Nephron progenitor cell (in vitro differentiated cells): ENCODE data around the gene CD48.

ENCODE experiments used
- DNase-seq: peaks from one replicate; pipeline ENCODE4 v3.0.0; 2021
- H3K27ac Mint-ChIP-seq: 2 replicates; pipeline ENCODE4 v1.8.0; 2021; ENCODE audit warnings: mild to moderate bottlenecking, moderate library complexity, mixed read lengths
- H3K27me3 Mint-ChIP-seq: 2 replicates; pipeline ENCODE4 v1.8.0; 2021; ENCODE audit warnings: mild to moderate bottlenecking, low read depth, mixed read lengths; ENCODE audit not compliant: poor library complexity
- H3K36me3 Mint-ChIP-seq: 2 replicates; pipeline ENCODE4 v1.8.0; 2021; ENCODE audit warnings: low read depth, mixed read lengths
- H3K4me1 Mint-ChIP-seq: 2 replicates; pipeline ENCODE4 v1.8.0; 2021; ENCODE audit warnings: mixed read lengths
- H3K4me3 Mint-ChIP-seq: 2 replicates; pipeline ENCODE4 v1.8.0; 2021; ENCODE audit warnings: mild to moderate bottlenecking, moderate library complexity, mixed read lengths
- H3K9me3 Mint-ChIP-seq: 2 replicates; pipeline ENCODE4 v1.8.0; 2021; ENCODE audit warnings: mild to moderate bottlenecking, moderate library complexity, mixed read lengths
- CTCF ChIP-seq: fragments of 200-600 bp; sonication (generic); IDR thresholded peaks from 2 replicates; pipeline ENCODE4 v1.5.0; 2021; ENCODE audit warnings: antibody characterized with exemption

Gene CD48

DNA sequence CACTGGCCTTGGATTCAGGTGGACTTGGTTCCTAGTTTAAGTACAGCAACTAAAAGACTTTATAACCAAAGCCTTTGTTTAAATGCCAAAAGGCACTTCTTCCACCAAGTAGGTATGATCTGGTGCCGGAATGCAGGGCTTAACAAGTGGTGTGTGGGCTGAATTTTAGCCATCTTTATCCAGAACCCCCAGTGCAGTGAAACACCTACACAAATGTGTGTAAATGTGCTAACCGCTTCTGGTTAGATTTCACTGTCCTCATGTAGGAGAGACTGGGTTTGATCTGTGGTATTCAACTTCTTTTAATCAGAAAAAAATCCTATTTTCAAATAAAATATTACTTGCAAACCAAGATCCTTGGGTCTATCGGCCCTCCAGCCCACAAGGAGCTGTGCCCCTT lies 75.1 kb downstream of the CD48 start:
- Mint-ChIP-seq H3K27ac (no peak overlapping the region), H3K9me3 (no peaks in the 10 kb centered on the region), H3K27me3 (peaks cover 5% of the 10 kb centered on the region), H3K36me3 (no peaks in the 10 kb centered on the region), H3K4me1 (peaks cover 29% of the 10 kb centered on the region), H3K4me3 (no peak overlapping the region)
- DNase-seq = no peak
- no peak for TF ChIP-seq CTCF

GRCh38 chr1:160636076-160636475 lies 75.5 kb downstream of the CD48 start:
- no peak overlapping the region for H3K4me3 Mint-ChIP-seq
- H3K9me3 Mint-ChIP-seq = no peaks in the 10 kb centered on the region
- TF ChIP-seq CTCF = no peak
- H3K36me3 Mint-ChIP-seq = no peaks in the 10 kb centered on the region
- no peak for DNase-seq
- peaks cover 3% of the 10 kb centered on the region for H3K27me3 Mint-ChIP-seq
- H3K27ac Mint-ChIP-seq = no peak overlapping the region
- H3K4me1 Mint-ChIP-seq = peaks cover 34% of the 10 kb centered on the region

DNA sequence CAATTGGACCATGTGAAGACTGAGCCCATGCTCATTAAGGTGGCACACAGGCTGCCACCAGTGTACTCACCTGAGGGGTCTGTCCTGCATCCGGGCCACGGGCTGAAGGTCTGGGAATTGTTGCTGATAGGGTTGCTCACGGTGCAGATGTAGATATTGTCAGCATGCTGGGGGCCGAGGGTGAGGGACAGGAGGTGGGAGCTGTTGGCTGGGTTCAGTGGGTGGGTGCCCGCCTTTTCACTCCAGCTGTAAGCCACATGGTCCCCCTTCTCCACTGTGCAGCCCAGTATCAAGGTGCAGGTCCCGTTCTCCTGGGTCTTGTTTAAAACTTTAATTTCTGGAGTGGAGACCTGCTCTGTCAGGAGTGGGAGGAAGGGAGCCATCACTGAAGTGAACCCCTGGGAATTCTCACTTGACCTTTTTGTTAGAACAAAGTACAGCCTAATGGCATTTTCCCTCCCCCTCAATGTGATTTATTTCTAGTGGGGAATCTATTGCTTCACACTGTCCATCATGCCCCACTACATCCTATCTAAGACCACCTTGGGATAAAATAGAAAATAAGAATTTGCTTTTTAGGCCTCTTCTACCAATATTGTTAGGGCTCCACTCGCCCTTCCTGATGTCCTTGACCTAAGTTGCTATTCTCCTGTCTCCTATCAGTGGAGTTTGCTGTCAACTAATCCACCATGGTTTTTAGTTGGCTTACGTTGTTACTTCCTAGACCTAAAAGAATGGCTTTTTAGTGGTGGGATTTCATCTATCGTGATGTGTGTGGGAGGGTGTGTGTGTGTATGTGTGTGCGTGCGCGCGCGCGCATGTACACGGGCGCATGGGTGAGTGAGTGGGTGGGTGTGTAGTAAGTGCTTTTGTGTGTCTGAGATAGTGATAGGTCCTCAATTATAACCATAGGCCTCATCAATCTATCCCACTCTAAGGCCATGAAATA lies 76.8 kb downstream of the CD48 start:
- Mint-ChIP-seq H3K4me3 (no peak overlapping the region), H3K27me3 (peaks cover 3% of the 10 kb centered on the region), H3K4me1 (peaks cover 46% of the 10 kb centered on the region), H3K27ac (no peak overlapping the region), H3K9me3 (no peaks in the 10 kb centered on the region), H3K36me3 (no peaks in the 10 kb centered on the region)
- no peak for TF ChIP-seq CTCF
- no peak for DNase-seq

DNA sequence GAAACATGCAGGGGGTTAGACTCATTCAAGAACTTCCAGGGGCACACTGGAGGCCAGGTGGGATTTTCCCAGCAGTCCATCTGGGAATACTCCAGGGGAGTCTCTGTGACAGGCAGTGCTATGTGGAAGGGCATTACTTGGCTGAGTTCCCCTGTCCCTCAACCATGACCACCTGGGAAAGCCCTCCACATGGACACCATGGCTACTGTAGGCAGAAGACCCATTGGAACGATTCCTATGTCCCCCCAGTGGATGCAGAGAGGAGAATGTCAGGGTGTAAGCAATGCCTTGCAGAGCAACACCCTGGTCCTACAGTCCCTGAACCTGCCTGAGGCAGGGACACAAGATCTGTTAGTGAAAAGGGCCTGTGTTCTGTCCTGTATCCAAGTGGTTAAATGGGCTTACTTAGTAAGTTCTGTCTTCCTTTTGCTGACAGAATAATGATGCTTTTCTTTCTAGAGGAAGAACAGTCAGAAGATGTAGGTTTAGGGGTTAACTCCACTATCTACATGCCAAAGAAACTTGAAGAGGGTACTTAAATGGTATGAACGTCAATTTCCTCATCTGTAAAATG lies 78.2 kb downstream of the CD48 start:
- no peak overlapping the region for H3K4me3 Mint-ChIP-seq
- H3K9me3 Mint-ChIP-seq = no peaks in the 10 kb centered on the region
- no peak overlapping the region for H3K27ac Mint-ChIP-seq
- peaks cover 47% of the 10 kb centered on the region for H3K4me1 Mint-ChIP-seq
- H3K36me3 Mint-ChIP-seq = no peaks in the 10 kb centered on the region
- TF ChIP-seq CTCF = no peak
- no peak for DNase-seq
- H3K27me3 Mint-ChIP-seq = peaks cover 3% of the 10 kb centered on the region

DNA sequence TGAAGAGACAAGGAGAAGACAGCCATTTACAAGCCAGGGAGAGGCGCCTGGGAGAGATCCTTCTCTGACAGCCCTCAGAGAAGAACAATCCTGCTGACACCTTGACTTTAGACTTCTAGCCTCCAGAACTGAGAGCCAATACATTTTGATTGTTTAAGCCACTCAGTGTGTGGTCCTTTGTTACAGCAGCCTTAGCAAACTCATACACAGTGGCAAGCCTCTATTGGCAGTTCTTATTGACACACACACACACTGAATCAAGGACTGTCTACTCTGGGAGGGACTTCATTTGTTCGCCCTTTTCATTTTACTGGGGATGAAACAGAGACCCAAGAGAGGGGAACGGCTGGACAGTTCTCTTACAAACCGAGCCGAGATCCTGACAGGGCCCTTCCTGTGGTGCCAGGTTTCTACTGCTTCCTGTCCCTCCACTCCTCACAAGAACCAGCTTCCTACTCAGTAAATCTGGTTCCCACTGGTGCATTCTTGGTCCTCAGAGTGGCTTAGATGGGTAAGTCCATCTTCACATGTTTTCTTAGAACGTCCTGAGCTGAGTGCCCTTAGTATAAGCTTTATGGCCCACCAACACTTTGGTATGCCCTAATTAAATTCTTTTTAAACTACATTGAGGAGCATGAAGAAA lies 79.5 kb downstream of the CD48 start:
- Mint-ChIP-seq H3K27ac (no peak overlapping the region), H3K36me3 (no peaks in the 10 kb centered on the region), H3K9me3 (no peaks in the 10 kb centered on the region), H3K27me3 (peaks cover 3% of the 10 kb centered on the region), H3K4me3 (no peak overlapping the region), H3K4me1 (peaks cover 36% of the 10 kb centered on the region)
- no peak for TF ChIP-seq CTCF
- DNase-seq = no peak
